HepG2 (cell line): ENCODE measurements around the gene EPHB4. TPM values are rescaled to one million over a fixed set of nuclear protein-coding genes. Genes with fewer than 3 reads are reported as not detected.

ENCODE experiments used
- ATAC-seq: fragments of 200-7000 bp; cut with Tn5 transposase; 3 replicates; pipeline ENCODE4 v1.9.1; 2020; ENCODE audit warnings: mild to moderate bottlenecking, moderate library complexity
- BruUV-seq: library from RNA; stranded (reverse); fragments of 400-500 nt; replicated peaks from 2 replicates; lab custom pipeline; 2021; lab: Mats Ljungman, UMichigan
- CTCF ChIA-PET: fragments of 300-600 bp; formaldehyde crosslinking; extraction: SDS; loops from one replicate; lab custom pipeline; 2021; ENCODE audit warnings: low total read pairs, inconsistent platforms, low intra/inter-chr PET ratio; lab: Yijun Ruan, JAX
- POLR2A ChIA-PET: fragments of 350-600 bp; sonication (Branson Sonifier 250); formaldehyde crosslinking; loops from one replicate; lab custom pipeline; 2020; ENCODE audit warnings: antibody characterized with exemption, inconsistent platforms; lab: Yijun Ruan, JAX
- DNase-seq: peaks from one replicate; pipeline ENCODE4 v3.0.0-alpha.2; 2015; ENCODE audit warnings: low spot score
- FAIRE-seq: peaks from 3 replicates; lab custom pipeline; 2011; peaks lifted over from hg19 to GRCh38; lab: Jason Lieb, UNC
- H2AFZ ChIP-seq: one replicate; pipeline ENCODE4 v1.6.1; 2011; ENCODE audit warnings: low read length, inconsistent platforms
- H3K27ac ChIP-seq: fragments of 300-600 bp; 3 replicates; pipeline ENCODE4 v1.8.0; 2011; ENCODE audit warnings: mixed run types, mild to moderate bottlenecking, mixed read lengths, low read length, inconsistent platforms; ENCODE audit not compliant: insufficient read depth; ENCODE audit errors: extremely low read length
- H3K27me3 ChIP-seq, 2 experiments: fragments of 200-600 bp in 1 of 2; 2 replicates in 1 of 2; 3 replicates in 1 of 2; pipeline versions ENCODE4 v1.6.0 to v1.8.0; 2011; ENCODE audit warnings: low read length in 2 of 2, mild to moderate bottlenecking in 2 of 2, moderate library complexity in 2 of 2, inconsistent platforms in 1 of 2; ENCODE audit not compliant: insufficient read depth in 2 of 2, control insufficient read depth in 1 of 2
- H3K36me3 ChIP-seq, 2 experiments: fragments of 200-600 bp in 1 of 2; replicated peaks in 1 of 2; 2 replicates in 1 of 2; 3 replicates in 1 of 2; pipeline versions ENCODE4 v1.5.1 to v1.8.0; 2011; ENCODE audit warnings: low read length in 2 of 2, inconsistent platforms in 1 of 2; ENCODE audit not compliant: insufficient read depth in 2 of 2, control insufficient read depth in 1 of 2
- H3K4me1 ChIP-seq: 2 replicates; pipeline ENCODE4 v1.5.1; 2012; ENCODE audit warnings: low read length, inconsistent platforms; ENCODE audit not compliant: insufficient read depth
- H3K4me2 ChIP-seq: 2 replicates; pipeline ENCODE4 v1.6.0; 2011; ENCODE audit warnings: low read depth, low read length, inconsistent platforms
- H3K4me3 ChIP-seq, 3 experiments: fragments of 200-600 bp in 1 of 3; sonication (generic), shearing (Covaris generic) in 1 of 3; replicated peaks in 1 of 3; 2 replicates each; pipeline ENCODE4 v1.5.1; 2011 to 2016; ENCODE audit warnings: low read length in 3 of 3, inconsistent platforms in 2 of 3, low read depth in 2 of 3, mild to moderate bottlenecking in 2 of 3, control low read depth in 1 of 3, mixed read lengths in 1 of 3; ENCODE audit not compliant: insufficient read depth in 1 of 3
- H3K79me2 ChIP-seq: one replicate; pipeline ENCODE4 v1.6.1; 2011; ENCODE audit warnings: low read length, inconsistent platforms; ENCODE audit not compliant: insufficient read depth
- H3K9ac ChIP-seq: 2 replicates; pipeline ENCODE4 v1.6.0; 2011; ENCODE audit warnings: mild to moderate bottlenecking, low read depth, low read length, inconsistent platforms; ENCODE audit not compliant: insufficient read depth
- H3K9me3 ChIP-seq: 2 replicates; pipeline ENCODE4 v1.5.1; 2012; ENCODE audit warnings: mild to moderate bottlenecking, low read length
- H4K20me1 ChIP-seq: 2 replicates; pipeline ENCODE4 v1.6.0; 2011; ENCODE audit warnings: inconsistent platforms, mild to moderate bottlenecking, low read length, moderate library complexity; ENCODE audit not compliant: insufficient read depth
- GZF1 ChIP-seq: sonication (generic); formaldehyde crosslinking; IDR thresholded peaks from 2 replicates; pipeline ENCODE4 v1.5.1; 2020; ENCODE audit warnings: mild to moderate bottlenecking, missing genetic modification reagents
- IRF9 ChIP-seq: sonication (generic); formaldehyde crosslinking; IDR thresholded peaks from 2 replicates; pipeline ENCODE4 v1.8.0; 2022; ENCODE audit warnings: missing genetic modification reagents, mild to moderate bottlenecking, borderline replicate concordance
- MAX ChIP-seq: IDR thresholded peaks from 2 replicates; pipeline ENCODE4 v1.6.1; 2012; ENCODE audit warnings: inconsistent platforms
- PATZ1 ChIP-seq: sonication (generic); formaldehyde crosslinking; IDR thresholded peaks from 2 replicates; pipeline ENCODE4 v1.4.0; 2020; ENCODE audit warnings: missing genetic modification reagents
- POGZ ChIP-seq: sonication (generic); formaldehyde crosslinking; IDR thresholded peaks from 2 replicates; pipeline ENCODE4 v1.4.0; 2020; ENCODE audit warnings: mild to moderate bottlenecking, missing genetic modification reagents
- SMAD9 ChIP-seq: sonication (generic); formaldehyde crosslinking; IDR thresholded peaks from 2 replicates; pipeline ENCODE4 v1.5.1; 2020; ENCODE audit warnings: mild to moderate bottlenecking, missing genetic modification reagents
- SRSF1 ChIP-seq: fragments of 200-400 bp; formaldehyde crosslinking; optimal IDR thresholded peaks from 2 replicates; pipeline ENCODE3; 2017; ENCODE audit warnings: mild to moderate bottlenecking, low read depth, low read length, moderate library complexity
- TGIF2 ChIP-seq: IDR thresholded peaks from 2 replicates; pipeline ENCODE4 v1.6.1; 2016; ENCODE audit warnings: control low read depth, missing compliant biosample characterization
- THAP9 ChIP-seq: sonication (generic); formaldehyde crosslinking; IDR thresholded peaks from 2 replicates; pipeline ENCODE4; 2020; ENCODE audit warnings: missing genetic modification reagents, mild to moderate bottlenecking, borderline replicate concordance
- ZFX ChIP-seq: sonication (generic); formaldehyde crosslinking; IDR thresholded peaks from 2 replicates; pipeline ENCODE4 v1.4.0; 2020; ENCODE audit warnings: mild to moderate bottlenecking, low read depth, missing genetic modification reagents, moderate library complexity
- ZNF230 ChIP-seq: sonication (generic); formaldehyde crosslinking; IDR thresholded peaks from 2 replicates; pipeline ENCODE4 v1.4.0; 2020; ENCODE audit warnings: mild to moderate bottlenecking, missing genetic modification reagents
- ZNF274 ChIP-seq: sonication (generic); formaldehyde crosslinking; IDR thresholded peaks from 2 replicates; pipeline ENCODE4 v1.5.1; 2020; ENCODE audit warnings: mild to moderate bottlenecking, missing genetic modification reagents
- ZNF441 ChIP-seq: sonication (generic); formaldehyde crosslinking; IDR thresholded peaks from 2 replicates; pipeline ENCODE4 v1.7.0; 2021; ENCODE audit warnings: missing genetic modification reagents, borderline replicate concordance
- ZNF740 ChIP-seq: sonication (generic); formaldehyde crosslinking; IDR thresholded peaks from 2 replicates; pipeline ENCODE4 v1.4.0; 2020; ENCODE audit warnings: missing genetic modification reagents
- ZNF879 ChIP-seq: sonication (generic); formaldehyde crosslinking; IDR thresholded peaks from 2 replicates; pipeline ENCODE4 v1.8.1; 2023; ENCODE audit warnings: missing genetic modification reagents
- ZSCAN31 ChIP-seq: sonication (generic); formaldehyde crosslinking; IDR thresholded peaks from 2 replicates; pipeline ENCODE4 v1.5.0; 2020; ENCODE audit warnings: low read depth, mild to moderate bottlenecking, missing genetic modification reagents
- WGBS: methylation state at CpG from one replicate; pipeline ENCODE4 v1.1.6; 2017; ENCODE audit warnings: low lambda C conversion rate; 5-methylcytosine and 5-hydroxymethylcytosine counted together
- in situ Hi-C: cut with HindIII; loops from 2 replicates; pipeline ENCODE4 v1.10.0; 2017; ENCODE audit warnings: low pct_unique_long_range_greater_than_20kb; ENCODE audit not compliant: extremely low pct_ligation_motif_present
- intact Hi-C: fragments of 100-400 bp; cut with micrococcal nuclease; formaldehyde crosslinking; loops from one replicate; pipeline ENCODE4 v1.10.0; 2022; ENCODE audit not compliant: unreplicated experiment
- polyA plus RNA-seq, 8 experiments: library from polyadenylated mRNA; depleted of rRNA in 3 of 8; stranded (reverse) in 7 of 8; unstranded in 1 of 8; fragments of >200 nt; fragmentation: Illumina TruSeq in 4 of 8; extraction: Trizol in 4 of 8; gene quantifications; 2 replicates each; pipeline versions ENCODE4 v1.2.1 to v1.2.3, GENCODE V29; 2011 to 2016; ENCODE audit warnings: low read depth in 4 of 8, missing spikeins in 1 of 8, mixed read lengths in 1 of 8; ENCODE audit not compliant: insufficient read depth in 1 of 8
- total RNA-seq, 5 experiments: library from RNA; depleted of rRNA; stranded (reverse); fragments of >200 nt; fragmentation: Illumina TruSeq; extraction: Trizol; gene quantifications; 2 replicates each; pipeline ENCODE4 v1.2.3, GENCODE V29; 2016; ENCODE audit warnings: low read depth in 1 of 5

Gene EPHB4
- total and polyA plus RNA-seq, 2 of the 13 experiments (the other 11 are each of a cell fraction or from before 2014, with no cell fraction given), result 61.4 to 69.6 TPM

- peaks cover 13% of the 10 kb centered on the region; the same call in 1 of the 2 replicates for H4K20me1 ChIP-seq
- in situ Hi-C loops, result no loop called here
- H3K79me2 ChIP-seq, result peaks cover 36% of the 10 kb centered on the region
- ChIA-PET CTCF (interaction anchor here (1.5 kb wide), 1 partner anchor 27 kb away, joined by 5 read pairs; no protein-coding TSS in a partner anchor), POLR2A (interaction anchor here (0.8 to 4.1 kb wide), 14 partner anchors 8 to 240 kb away, joined by 3 to 69 read pairs (median 6); partner anchors contain the start of genes FBXO24, GIGYF1, LRCH4 and MOSPD3)
- H3K27ac ChIP-seq, result peak overlapping the region; percentile 69
- WGBS, result under 1% methylated on average over 21 of the region's 71 CpGs
- peak overlapping the region; percentile 81 to 90 (median 87) for H3K4me3 ChIP-seq
- H3K27me3 ChIP-seq, result no peaks in the 10 kb centered on the region; a peak in 2 of 5 replicates
- intact Hi-C loops, result loop anchor here (1.0 kb wide), 1 partner anchor 25 kb away; no protein-coding TSS in a partner anchor
- peak overlapping the region; percentile 95 for H3K4me2 ChIP-seq
- no peak for FAIRE-seq
- no peaks in the 10 kb centered on the region for H3K9me3 ChIP-seq
- no peak for DNase-seq
- H2AFZ ChIP-seq, result no peak overlapping the region
- peaks cover 63% of the 10 kb centered on the region for H3K4me1 ChIP-seq
- no TSS peak for BruUV-seq
- peak overlapping the region; percentile 78 for H3K9ac ChIP-seq
- ATAC-seq, result peak; percentile 18
- H3K36me3 ChIP-seq, result peaks cover 14 to 20% of the 10 kb centered on the region in 2 experiments; a peak in 3 of 5 replicates
- TF ChIP-seq THAP9 (CRISPR knock-in tag) (no peak), SMAD9 (no peak), POGZ (CRISPR knock-in tag) (0 out of 2 replicates have a peak, but pooled peaks have one; percentile 18), ZSCAN31 (CRISPR knock-in tag) (0 out of 2 replicates have a peak, but pooled peaks have one; percentile 12), ZNF441 (0 out of 2 replicates have a peak, but pooled peaks have one; percentile 23), ZNF740 (CRISPR knock-in tag) (0 out of 2 replicates have a peak, but pooled peaks have one; percentile 37), TGIF2 (CRISPR knock-in tag) (peak; percentile 4; the same call in 1 of the 2 replicates), SRSF1 (peak; percentile 82), MAX (0 out of 2 replicates have a peak, but pooled peaks have one; percentile 10), PATZ1 (CRISPR knock-in tag) (0 out of 2 replicates have a peak, but pooled peaks have one; percentile 29), GZF1 (no peak), ZNF230 (CRISPR knock-in tag) (no peak), ZNF879 (no peak), ZFX (CRISPR knock-in tag) (peak; percentile 6; the same call in 1 of the 2 replicates), IRF9 (CRISPR knock-in tag) (0 out of 2 replicates have a peak, but pooled peaks have one; percentile 3), ZNF274 (CRISPR knock-in tag) (no peak)
These were observed 601 bp downstream of the EPHB4 start for GRCh38 chr7:100826514-100827329.
